ENCODE data around the gene MIS18BP1.

GRCh38 chr14:45238988-45239387 is 14.0 kb downstream of the MIS18BP1 start:
- TF ChIP-seq GATA2 (IDR thresholded peaks at IDR 0.05; ENCODE audit: low read depth, low read length), result no peak
- no peak for TF ChIP-seq GATA3 (IDR thresholded peaks at IDR 0.05; ENCODE audit: low read depth, low read length)
